Raji (cell line): ENCODE data around the gene DCLRE1B.
A peak's percentile ranks its signal among the peaks of the same experiment; 100 is the strongest.

Experiments
- POLR2A ChIP-seq: IDR thresholded peaks from 2 replicates; pipeline ENCODE4 v1.6.1; 2011; ENCODE audit warnings: low read depth, low read length, control low read depth; ENCODE audit not compliant: insufficient read depth

Gene DCLRE1B

DNA sequence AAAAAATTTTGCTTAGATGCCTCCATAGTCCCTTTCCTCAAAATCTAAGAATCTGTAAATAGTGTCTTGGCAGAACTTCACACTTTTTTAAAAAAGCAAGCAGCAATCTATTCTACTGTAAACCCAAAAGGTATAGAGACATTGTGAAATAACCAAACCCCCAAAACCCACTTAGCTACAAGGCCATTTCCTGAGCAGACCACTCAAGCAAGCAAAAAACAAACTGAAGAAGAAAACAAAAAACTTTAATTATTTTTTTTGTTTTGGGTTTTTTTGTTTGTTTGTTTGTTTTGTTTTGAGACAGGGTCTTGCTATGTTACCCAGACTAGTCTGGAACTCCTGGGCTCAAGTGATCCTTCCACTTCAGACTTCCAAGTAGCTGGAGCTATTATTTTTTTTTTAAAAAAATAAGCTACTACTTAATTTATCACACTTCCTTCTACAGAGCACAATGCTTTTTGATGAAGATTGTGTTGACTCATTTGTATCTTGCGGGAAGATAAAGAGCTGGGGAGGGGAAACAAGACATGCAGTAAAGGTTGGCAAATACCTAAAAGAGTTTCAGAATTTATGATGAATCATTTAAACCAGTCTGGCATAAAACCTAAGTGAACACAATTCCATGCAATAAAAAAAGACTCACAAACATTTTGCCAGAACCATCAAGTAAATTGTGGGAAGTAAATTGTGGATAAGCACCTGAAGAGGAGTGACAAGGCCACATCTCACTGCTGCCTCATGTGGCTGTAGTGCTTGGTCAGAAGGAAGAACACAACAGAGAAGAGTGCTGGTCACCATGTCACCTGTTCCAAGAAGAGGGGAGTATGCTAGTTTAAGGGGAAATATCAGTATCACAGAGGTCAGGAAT, 30.9 kb upstream of the DCLRE1B start:
- TF ChIP-seq POLR2A, result peak; percentile 38; the same call in 1 of the 2 replicates

DNA sequence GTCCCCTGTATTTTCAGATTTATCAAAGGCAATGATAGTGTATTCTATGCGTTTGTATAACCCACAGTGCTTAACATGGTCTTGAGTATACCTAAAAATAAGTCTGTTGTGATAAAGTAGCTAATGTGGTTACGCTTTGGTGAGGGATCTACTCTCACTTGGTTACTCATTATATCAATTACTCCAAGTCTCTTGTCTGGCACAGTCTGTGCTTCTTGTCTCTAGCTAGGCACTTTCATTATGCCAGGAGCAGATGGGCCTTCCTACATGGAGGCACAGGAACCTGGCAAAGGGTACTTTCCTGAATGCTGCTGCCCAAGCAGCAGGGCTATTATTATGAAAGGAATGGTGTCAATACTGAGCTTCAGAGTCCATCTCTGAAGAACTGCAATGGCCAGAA, 29.4 kb upstream of the DCLRE1B start:
- TF ChIP-seq POLR2A, result no peak

DNA sequence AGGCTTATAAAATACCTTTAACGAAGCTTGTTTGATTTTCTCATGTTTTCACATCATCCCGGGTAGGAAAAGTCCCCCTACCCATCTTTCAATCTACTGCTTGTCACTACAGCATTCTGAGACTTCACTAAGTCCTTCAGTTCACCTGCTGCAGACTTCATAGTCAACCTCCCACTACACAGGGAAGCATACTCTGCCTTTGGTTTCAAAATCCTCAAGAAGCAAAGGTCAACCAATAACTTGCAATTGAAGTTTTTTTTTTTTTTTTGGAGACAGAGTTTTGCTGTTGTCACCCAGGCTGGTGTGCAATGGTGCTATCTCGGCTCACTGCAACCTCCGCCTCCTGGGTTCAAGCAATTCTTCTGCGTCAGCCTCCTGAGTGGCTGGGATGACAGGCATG, 28.9 kb upstream of the DCLRE1B start:
- no peak for TF ChIP-seq POLR2A

DNA sequence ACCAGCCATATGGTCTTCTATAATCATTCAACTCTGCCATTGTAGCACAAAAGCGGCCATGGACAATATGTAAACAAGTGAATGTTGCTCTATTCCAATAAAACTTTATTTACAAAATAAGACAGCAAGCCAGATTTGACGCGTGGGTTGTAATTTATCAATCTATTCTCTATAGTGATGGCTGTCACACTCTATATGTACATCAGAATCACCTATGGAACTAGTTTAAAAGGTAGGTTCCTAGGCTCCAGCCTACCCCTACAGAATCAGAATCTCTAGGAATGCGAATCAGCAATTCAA, 25.4 kb upstream of the DCLRE1B start:
- TF ChIP-seq POLR2A, result no peak

DNA sequence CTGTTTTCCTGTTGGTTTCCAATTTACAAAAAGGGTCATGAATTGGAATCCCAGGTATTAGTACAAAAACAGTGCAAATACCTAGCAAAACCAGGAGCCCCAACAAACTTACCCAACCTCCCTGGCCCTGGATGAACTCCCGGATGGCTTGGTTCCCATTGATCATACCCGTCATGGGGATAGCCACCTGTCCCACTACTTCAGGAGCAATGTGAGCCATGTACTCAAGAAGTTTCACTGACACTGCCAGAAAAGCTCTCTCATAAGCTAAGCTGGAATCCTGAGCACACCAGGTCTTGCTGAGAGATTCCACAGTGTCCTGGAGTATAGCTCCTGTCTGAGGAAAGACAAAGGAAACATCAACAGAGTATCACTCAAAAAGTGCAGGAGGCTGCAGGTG, 23.5 kb upstream of the DCLRE1B start:
- no peak for TF ChIP-seq POLR2A

DNA sequence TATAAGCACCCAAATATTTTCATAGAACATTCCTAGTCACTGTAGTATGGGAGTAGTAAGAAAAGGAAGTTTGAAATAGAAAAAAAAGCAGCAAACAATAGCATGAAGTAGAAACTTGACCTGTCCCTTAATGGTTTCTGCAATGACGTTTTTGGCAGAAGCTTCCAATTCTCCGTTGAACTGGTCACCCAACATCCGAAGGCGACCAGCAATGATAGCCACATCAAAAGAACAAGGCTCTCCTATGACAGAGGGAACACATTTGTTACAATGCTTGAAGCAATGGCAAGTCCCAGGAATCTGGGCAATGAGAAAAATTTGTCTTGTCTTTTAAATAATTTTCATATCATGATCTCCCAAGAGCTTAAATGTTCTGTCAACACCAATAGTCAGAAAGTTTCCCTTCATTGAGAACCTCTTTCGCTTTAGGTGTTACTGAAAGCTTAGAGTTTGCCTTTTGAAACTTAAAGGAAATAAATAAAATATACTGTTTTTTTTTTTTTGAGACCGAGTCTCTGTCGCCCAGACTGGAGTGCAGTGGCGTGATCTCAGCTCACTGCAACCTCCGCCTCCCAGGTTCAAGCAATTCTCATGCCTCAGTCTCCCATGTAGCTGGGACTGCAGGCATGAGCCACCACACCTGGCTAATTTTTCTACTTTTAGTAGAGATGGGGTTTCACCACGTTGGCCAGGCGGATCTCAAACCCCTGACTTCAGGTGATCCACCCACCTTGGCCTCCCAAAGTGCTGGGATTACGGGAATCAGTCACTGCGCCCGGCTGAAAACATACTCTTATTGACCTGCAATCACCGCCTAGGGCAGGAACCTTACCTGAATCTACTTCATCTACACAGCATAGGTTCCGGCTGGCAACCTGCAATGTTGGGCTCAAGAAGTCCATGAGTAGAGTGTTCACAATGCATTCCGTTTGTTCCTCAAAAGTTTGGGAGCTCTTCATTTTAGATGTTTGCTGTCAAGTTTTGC, 18.4 kb upstream of the DCLRE1B start:
- no peak for TF ChIP-seq POLR2A

DNA sequence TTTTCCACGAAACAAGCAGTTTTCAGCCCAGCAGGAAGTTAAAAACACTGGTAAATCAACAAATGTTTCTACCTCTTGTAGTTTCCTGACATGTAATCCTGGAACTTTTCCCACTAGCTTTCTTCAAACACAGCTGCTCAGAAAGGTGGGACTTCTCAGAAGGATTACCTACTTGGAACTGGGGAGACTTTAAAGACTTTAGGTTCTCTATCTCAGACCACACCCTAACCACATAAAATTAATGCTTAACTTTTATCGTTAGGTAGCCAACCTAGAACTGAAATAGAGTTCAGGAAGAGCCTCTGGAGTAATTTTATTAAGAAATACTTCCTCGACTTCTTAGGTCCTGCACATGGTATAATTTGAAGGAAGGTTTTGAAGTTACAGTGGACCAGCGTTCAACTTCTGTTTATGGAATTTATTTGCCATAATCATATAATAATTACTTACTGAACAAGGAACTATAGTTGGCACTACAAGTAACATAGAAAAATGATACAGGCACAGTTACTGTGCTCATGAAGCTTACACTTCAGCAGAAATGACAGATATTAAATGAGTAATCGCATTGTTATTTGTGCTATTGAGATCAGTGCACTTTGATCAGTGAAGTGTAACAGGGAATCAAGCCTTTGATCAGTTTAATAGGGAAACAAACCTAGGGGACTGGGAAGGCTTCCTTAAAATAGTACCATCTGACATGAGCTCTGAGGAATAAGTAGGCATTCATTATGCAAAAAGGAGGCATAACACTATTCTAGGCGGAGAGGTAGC, 17.5 kb upstream of the DCLRE1B start, which contains the start of gene BCL2L15:
Gene BCL2L15 (minus strand): TSS at position 180 of the 774 bp plus-strand sequence. CDS start 206 bp downstream, outside the sequence.
- no peak for TF ChIP-seq POLR2A

DNA sequence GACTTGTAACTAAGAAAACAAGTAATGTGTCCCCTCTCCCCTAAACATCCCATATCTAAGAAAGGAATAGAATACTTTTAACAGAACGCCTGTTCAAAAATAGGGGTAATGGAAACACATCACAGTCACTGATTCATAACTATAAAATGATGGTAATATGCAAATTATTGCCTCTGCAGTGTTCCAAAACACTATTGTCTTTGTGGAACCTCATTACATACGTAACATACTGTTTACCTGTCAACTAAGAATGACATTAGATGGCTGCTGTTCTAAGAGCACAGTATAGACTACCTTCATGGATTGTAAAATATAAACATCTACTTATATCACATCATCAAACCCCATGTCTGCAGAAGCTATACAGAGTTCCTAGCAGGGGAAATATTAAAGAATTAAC, 14.3 kb upstream of the DCLRE1B start:
- TF ChIP-seq POLR2A, result no peak

DNA sequence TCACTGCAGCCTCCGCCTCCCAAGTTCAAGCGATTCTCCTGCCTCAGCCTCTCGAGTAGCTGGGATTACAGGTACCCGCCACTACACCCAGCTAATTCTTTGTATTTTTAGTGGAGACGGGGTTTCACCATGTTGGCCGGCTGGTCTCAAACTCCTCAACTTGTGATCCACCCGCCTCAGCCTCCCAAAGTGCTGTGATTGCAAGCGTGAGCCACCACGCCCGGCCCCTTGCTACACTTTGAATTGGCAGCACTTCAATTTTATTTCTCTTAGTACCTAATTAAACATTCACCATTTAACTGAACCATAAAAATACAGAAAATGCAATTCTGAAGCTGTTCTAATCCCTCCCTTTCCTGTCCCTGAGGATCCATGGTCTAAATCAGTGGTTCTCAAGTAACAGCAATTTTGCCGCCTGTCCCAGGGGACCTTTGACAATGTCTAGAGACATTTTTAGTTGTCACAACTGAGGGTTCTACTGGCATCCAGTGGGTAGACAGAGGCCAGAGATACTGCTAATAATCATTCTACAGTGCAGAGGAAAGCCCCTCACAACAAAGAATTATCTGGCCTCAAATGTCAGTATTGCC, 13.4 kb upstream of the DCLRE1B start:
- no peak for TF ChIP-seq POLR2A

DNA sequence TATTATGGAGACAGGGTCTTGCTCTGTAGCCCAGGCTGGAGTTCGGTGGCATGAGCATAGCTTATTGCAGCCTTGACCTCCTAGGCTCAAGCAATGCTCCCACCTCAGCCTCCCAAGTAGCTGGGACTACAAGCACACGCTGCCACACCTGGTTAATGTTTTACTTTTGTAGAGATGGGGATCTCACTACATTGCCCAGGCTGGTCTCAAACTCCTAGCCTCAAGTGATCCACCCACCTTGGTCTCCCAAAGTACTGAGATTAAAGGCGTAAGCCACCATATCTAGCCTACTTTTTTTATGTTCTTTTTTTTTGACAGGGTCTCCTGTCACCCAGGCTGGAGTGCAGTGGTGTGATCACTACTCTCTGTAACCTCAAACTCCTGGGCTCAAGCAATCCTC, 11.9 kb upstream of the DCLRE1B start:
- no peak for TF ChIP-seq POLR2A

DNA sequence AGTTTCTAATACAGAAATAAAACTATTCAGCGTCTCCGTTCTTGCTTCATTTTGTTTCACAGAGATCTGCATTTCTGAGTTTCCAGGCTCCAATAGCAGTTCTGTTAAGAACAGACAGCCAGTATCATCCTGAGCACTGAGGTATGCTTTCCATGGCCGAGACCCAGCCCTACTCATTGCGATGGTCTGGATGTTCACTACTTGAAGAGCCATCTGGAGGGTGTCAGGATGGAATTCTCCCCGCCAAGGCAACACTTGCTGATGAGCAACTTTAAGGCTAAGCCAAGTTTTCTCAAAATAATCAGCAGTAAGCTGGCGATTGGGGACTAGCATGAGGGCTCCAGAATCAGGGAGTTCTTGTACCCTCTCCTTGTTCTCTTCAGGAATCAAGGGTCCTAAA, 10.0 kb upstream of the DCLRE1B start:
- no peak for TF ChIP-seq POLR2A

DNA sequence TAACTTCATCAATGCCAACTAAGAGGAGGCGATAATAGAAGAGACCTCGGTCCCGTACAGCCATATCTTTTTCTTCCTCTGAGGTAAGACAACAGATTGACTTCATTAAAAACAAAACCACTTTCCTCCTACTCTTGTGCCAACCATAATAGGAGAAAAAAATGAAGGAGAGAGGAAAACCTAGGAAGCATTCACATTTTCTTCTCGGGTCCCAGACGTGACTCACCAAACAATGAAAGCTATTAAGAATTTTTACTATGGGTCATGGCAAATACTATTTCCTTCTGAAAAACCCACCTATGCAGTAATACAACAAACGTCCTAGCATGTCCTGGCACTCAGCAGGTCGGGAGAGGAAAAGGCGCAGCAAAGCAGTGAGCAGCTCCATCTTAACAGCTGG, 9.2 kb upstream of the DCLRE1B start:
- TF ChIP-seq POLR2A, result no peak

DNA sequence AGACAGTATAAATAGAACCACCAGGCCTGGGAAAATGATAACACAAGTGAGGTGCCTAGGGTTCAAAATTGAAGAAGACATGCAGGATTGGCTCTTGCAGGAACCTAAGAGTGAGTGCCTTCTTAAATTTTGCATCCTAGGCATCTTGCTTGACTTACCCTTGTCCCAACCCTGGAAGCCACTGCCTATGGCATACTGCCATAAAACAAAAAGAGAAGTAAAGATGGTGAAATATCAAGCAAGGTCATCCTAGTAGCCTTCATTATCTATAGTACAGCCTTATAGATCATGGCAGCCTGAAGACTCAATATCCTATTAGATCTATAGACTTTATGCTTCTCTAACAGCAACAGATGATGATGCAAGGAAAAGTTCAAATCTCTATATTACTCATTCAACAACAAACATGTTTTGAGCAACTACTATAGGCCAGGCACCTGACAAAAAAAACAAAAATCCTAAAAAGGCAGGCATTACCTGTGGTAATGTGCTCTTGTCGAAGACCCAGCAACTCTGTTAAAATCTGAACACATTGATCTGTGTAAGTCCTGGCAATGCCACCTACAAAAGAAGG, 6.8 kb upstream of the DCLRE1B start:
- TF ChIP-seq POLR2A, result no peak

DNA sequence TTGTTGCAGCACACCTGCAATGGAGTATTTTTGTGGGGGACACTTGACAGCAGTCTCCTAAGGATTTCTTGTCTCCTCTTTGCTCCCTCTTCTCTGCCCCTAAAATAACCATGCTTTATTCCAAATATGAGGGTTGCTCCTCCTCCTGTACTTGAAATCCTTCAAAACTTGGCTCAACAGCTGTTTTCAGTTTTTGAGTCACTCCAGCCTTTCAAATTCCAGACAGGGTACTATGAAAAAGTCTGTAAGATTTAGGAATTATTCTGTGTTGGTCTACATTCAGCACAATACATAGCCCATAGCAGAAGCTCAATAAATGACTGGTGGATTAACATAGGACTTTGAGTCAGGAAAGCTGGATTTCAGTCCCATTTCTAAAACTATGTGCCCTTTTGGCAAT, 6.0 kb upstream of the DCLRE1B start:
- TF ChIP-seq POLR2A, result no peak
